SIG-M5 treated with dmso at 0.1 percent for 504 hours (cell line): ENCODE measurements around the gene PTGR2.
"Not testable (repeated sequence)": the region's sequence is repeated elsewhere in the genome, so short reads cannot be mapped to it uniquely, and the experiment has no call there.

Experiments used
- DNase-seq: peaks from one replicate; lab custom pipeline; 2025; ENCODE audit not compliant: unreplicated experiment; lab: John Stamatoyannopoulos, UW

The PTGR2 gene

GRCh38 chr14:73851567-73852382, at the start of gene PTGR2:
PTGR2 (plus strand) TSS chr14:73851831; CDS start chr14:73858863, 7,032 bp downstream.
- DNase-seq = peak; percentile 79

DNA sequence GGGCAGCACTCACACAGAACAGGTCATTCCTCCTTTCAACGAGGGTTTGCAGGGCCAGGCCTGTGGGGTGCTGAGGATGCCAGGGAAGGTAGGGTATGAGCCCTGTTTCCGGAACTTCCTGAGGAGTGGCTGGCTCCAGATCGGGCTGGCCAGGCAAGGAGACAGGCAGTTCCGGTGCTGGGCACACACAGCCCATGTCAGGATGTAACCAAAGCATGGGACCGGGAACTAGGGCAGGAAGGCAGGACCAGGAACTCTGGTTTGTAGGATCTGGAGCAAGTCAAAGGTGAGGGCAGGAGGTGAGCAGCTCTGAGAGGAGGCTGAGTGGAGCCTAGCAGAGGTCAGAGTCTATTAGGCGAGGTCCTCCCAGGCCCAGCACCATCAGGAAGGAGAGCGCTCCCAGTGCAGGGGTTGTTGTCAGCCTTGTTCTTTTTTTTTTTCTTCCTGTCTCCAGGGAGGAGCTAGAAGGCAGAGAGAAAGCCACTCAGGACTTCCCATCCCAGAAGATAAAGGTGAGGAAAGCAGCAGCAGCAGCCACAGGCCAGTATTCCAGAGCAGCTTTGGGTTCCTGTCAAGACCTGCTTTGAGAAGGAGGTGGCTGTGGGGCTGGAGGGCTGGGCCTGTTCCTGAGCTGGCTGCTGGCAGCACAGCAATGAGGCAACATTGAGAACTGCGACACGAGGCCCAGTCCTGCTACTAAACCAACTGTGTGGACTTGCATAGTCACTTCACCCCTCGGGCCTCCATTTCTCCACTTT, 49.0 kb upstream of the PTGR2 start:
- DNase-seq = peak; percentile 15

DNA sequence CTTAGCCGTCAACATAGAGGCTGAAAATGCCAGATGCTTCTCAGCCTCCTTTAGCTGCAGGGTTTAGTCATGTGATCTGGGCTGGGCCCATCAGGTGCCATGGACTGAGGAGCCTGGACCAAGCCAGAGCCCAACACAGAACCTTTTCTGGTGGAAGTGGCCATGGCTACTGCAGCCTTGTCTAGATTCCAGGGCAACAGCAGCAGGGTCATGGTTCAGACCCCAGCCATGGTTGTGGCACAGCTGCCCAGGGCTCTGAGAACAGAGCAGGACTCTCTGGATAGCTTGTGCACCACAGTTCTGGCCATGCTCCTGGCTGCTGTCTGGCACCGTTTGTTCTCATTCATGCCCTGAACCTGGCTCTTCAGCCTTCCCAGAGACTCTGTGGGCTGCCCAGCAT, 47.0 kb upstream of the PTGR2 start:
- no peak for DNase-seq

DNA sequence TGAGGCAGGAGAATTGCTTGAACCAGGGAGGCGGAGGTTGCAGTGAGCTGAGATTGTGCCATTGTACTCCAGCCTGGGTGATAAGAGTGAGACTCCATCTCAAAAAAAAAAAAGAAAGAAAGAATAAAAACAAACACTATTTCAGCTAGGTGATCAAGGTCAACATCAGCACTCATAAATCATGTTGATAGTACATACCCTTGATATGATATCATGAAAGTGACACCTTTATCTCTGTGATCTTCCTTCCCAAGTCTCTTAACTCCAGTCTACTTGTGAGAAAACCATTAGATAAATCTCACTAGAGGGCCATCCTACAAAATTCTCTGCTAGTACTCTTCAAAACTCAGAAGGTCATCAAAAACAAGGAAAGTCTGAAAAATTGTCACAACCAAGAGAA, 44.2 kb upstream of the PTGR2 start:
- DNase-seq = no peak

GRCh38 chr14:73809391-73809790, 42.2 kb upstream of the PTGR2 start:
- DNase-seq = no peak

GRCh38 chr14:73810478-73811163, 41.0 kb upstream of the PTGR2 start:
- DNase-seq = peak; percentile 65

- no peak for DNase-seq
Observed at GRCh38 chr14:73811164-73811503, 40.5 kb upstream of the PTGR2 start.

DNA sequence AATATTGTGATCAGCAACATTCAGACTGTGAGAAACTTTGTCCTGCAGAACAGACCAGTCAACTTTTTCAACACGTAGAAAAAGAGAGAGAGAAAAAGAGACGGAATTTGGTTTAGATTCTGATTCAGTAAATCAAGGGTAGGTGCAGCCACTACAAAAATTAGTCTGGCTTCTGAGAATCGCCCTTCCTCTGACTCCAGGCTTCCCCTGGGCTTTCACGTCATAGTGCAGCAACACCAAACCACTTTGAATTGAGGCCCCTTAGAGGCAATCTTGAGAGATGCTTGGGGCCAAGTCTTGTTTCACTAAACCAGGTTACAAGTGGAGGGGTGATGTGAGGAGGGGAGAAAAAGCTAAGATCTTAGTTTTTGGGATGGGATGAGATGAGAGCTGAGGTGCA, 37.5 kb upstream of the PTGR2 start:
- no peak for DNase-seq

DNA sequence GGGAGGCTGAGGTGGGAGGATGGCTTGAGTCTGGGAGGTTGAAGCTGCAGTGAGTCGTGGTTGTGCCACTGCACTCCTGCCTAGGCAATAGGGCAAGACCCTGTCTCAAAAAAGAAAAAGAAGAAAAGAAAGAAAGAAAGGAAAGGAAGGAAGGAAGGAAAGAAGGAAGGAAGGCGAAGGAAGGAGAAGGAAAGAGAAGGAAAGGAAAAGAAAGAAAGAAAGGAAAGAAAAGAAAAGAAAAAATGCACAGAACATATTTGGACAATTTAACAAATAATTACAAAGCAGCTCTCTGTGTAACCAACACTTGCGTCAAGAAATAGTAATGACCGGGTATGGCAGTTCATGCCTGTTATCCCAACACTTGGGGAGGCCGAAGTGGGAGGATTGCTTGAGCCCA, 35.8 kb upstream of the PTGR2 start:
- DNase-seq = no peak

GRCh38 chr14:73816393-73816816, 35.2 kb upstream of the PTGR2 start:
- peak; percentile 19 for DNase-seq

DNA sequence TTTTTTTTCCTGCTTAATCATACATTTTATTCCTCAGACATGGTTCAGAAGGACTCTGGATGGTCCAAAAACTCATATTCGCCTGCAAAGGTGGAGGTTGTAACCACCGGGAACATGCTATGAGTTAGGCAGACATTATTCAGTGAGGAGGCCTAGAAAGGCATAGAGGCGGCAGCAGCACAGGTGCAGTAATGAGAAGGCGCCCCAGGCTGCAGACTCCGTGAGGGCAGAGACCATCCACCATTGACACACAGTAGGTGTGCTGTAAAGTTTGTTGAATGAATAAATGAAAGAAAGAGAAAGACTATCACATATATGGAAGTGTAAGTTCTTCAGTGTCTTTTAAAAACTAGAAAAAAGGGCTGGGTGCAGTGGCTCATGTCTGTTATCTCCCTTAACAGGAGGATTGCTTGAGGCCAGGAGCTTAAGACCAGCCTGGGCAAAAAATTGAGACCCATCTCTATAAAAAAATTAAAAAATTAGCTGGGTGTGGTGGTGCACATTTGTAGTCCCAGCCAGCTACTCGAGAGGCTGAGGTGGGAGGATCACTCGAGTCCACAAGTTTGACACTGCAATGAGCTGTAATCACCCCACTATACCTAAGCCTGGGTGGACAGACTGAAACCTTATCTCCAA, 34.5 kb upstream of the PTGR2 start:
- DNase-seq = no peak

GRCh38 chr14:73818821-73819220, 32.8 kb upstream of the PTGR2 start:
- DNase-seq = no peak

DNA sequence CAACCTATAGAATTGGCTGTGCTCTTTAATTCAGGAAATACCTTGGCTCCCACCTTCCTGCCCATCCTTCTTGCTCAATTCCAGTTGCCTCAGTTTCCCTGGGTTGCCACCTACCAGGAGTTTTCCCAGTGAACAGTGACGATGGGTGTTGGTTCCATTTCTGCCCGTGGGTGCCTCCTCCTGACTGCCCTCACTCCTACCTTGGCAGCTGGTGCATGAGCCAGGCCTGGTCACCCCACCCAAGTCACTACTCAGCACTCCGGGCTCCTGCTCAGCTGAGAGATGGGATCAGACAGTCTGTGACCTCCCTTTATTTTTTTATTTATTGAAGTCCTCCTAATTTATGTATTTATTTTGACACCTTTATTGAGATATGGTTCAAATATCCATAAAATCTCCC, 31.0 kb upstream of the PTGR2 start:
- DNase-seq = no peak

- DNase-seq = no peak
Observed at GRCh38 chr14:73823339-73823885, 28.2 kb upstream of the PTGR2 start.

GRCh38 chr14:73824127-73824526, 27.5 kb upstream of the PTGR2 start:
- DNase-seq = no peak

DNA sequence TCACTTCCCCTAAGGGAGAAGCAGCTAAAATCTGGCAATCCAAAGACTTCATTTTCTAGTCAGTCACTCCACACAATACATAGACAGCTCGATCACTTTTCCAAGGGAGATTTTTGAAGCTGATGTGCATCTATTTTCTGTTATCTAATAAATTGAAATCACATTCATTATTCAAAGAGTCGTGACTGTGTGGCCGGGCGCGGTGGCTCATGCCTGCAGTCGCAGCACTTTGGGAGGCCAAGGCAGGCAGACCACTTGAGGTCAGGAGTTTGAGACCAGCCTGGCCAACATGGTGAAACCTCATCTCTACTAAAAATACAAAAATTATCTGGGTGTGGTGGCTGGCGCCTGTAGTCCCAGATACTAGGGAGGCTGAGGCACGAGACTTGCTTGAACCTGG, 27.1 kb upstream of the PTGR2 start:
- DNase-seq = no peak

- DNase-seq = peak; percentile 77
Observed at GRCh38 chr14:73825551-73826188, 26.0 kb upstream of the PTGR2 start.

DNA sequence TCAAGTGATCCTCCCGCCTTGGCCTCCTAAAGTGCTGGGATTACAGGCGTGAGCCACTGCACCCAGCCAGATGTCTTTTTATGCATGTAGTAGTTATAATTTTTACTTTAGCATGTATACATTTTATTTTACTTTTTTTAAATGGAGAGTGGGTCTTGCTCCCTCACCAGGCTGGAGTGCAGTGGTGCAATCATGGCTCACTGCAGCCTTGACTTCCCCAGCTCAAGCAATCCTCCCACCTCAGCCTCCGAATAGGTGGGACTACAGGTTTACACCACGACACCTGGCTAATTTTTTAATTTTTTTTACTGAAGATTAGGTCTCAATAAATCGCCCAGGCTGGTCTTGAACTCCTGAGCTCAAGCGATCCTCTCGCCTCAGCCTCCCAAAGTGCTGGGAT, 24.4 kb upstream of the PTGR2 start:
- not testable (repeated sequence) for DNase-seq

DNA sequence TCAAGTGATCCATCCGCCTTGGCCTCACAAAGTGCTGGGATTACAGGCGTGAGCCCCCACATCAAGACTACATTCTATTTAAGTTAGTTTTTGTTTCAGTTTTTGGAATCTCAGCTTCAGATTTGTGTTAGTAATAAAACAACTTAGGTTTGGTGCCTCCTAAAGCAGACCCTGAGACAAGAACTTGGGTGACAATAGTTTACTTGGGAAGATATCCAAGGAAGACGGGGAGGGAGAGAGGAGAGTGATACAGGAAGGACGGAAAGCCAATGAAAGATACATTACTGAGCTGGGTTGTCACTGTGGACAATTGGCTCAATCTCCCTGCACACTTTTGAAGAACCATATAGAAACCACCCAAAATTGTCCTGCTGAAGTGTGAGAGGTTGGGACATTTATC, 22.6 kb upstream of the PTGR2 start:
- no peak for DNase-seq

DNA sequence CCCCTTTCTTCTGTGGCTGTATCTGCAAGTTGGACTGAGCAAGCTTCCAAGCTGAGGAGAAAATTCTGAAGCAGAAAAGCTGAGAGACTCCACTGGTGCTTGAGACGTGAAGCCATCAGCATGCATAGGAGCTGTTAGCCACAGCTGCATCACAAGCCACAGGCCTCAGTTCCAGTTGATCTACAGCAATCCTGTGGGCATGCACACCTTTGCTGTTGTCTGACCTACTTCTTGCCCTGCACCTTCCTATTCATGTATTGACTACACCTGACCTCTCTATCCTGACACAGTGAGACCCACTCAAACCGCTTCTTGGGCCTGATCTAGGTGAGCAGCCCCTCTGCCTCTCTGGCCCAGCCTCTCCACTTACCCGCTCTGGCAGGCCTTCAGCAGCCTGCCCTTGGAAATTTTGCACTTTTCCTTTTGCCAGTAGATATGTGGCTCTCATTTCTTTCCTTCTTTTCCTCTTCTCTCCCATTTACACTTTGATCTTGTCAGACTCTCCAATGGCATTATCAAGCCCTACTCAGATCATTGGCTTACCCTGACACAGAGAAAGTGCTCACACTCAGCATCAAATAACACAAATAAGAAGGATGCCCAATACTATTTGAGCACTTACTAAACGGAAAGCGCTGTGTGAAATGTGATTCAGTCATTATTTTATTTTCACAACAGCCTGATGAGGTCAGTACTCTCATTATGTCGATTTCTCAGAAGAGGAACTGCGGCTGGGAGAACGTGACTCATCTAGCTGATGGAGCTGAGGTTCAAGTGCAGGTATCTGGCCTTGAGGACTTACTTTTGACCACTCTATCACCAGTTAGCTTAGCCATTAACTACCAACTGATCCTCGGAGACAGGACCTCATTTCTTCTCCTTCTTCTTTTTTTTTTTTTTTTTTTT, 21.9 kb upstream of the PTGR2 start:
- DNase-seq = peak; percentile 69
